CD14-positive monocyte (primary cell): Measurements from ENCODE around the gene FGF2. TPM values are rescaled to one million over a fixed set of nuclear protein-coding genes. Genes with fewer than 3 reads are reported as not detected.

ENCODE experiments used
- DNase-seq, 3 donors: peaks; one replicate each; pipeline ENCODE4 v3.0.0-alpha.2; 2011 to 2022
- H2AFZ ChIP-seq: 2 replicates; pipeline ENCODE4 v1.6.0; 2012; ENCODE audit warnings: mild to moderate bottlenecking, low read depth, low read length, inconsistent platforms; ENCODE audit not compliant: insufficient read depth, poor library complexity, severe bottlenecking
- H3K27ac ChIP-seq, 2 donors: 1 replicate in 1 of 2; 2 replicates in 1 of 2; pipeline ENCODE4 v1.5.1; 2012 to 2013; ENCODE audit warnings: low read length in 2 of 2, control low read depth in 1 of 2, inconsistent platforms in 1 of 2, low read depth in 1 of 2, mild to moderate bottlenecking in 1 of 2
- H3K27me3 ChIP-seq, 2 donors: one replicate each; pipeline versions ENCODE4 v1.6.0 to v1.6.1; 2011 to 2013; ENCODE audit warnings: low read length in 2 of 2; ENCODE audit not compliant: control insufficient read depth in 2 of 2, insufficient read depth in 2 of 2
- H3K36me3 ChIP-seq, 2 donors: replicated peaks in 1 of 2; 1 replicate in 1 of 2; 2 replicates in 1 of 2; pipeline versions ENCODE4 v1.5.1 to v1.6.1; 2012 to 2013; ENCODE audit warnings: low read length in 2 of 2, control low read depth in 1 of 2, inconsistent platforms in 1 of 2, mild to moderate bottlenecking in 1 of 2; ENCODE audit not compliant: insufficient read depth in 2 of 2, control insufficient read depth in 1 of 2
- H3K4me1 ChIP-seq, 2 donors: 1 replicate in 1 of 2; 2 replicates in 1 of 2; pipeline versions ENCODE4 v1.5.1 to v1.6.1; 2012 to 2013; ENCODE audit warnings: low read length in 2 of 2, control low read depth in 1 of 2, inconsistent platforms in 1 of 2, mild to moderate bottlenecking in 1 of 2, moderate library complexity in 1 of 2; ENCODE audit not compliant: insufficient read depth in 2 of 2, control insufficient read depth in 1 of 2
- H3K4me2 ChIP-seq: replicated peaks from 2 replicates; pipeline ENCODE3; 2012; ENCODE audit warnings: low read length, moderate library complexity, mild to moderate bottlenecking; ENCODE audit not compliant: poor library complexity, severe bottlenecking; ENCODE audit errors: extremely low read depth
- H3K4me3 ChIP-seq, 3 experiments: fragments of 200-600 bp in 1 of 3; sonication (generic) in 1 of 3; replicated peaks in 1 of 3; 1 replicate in 2 of 3; 2 replicates in 1 of 3; pipeline ENCODE4 v1.5.1; 2011 to 2013; ENCODE audit warnings: low read length in 3 of 3, mild to moderate bottlenecking in 3 of 3, control low read depth in 2 of 3, low read depth in 2 of 3, inconsistent platforms in 1 of 3, moderate library complexity in 1 of 3
- H3K79me2 ChIP-seq: 2 replicates; pipeline ENCODE4 v1.6.0; 2012; ENCODE audit warnings: mild to moderate bottlenecking, control low read depth, inconsistent platforms, low read length, moderate library complexity; ENCODE audit not compliant: insufficient read depth
- H3K9ac ChIP-seq: 2 replicates; pipeline ENCODE4 v1.6.0; 2017; ENCODE audit warnings: low read length, mild to moderate bottlenecking; ENCODE audit not compliant: insufficient read depth, poor library complexity, severe bottlenecking
- H3K9me3 ChIP-seq, 2 donors: replicated peaks in 1 of 2; 1 replicate in 1 of 2; 2 replicates in 1 of 2; pipeline versions ENCODE4 v1.5.1 to v1.6.1; 2012 to 2013; ENCODE audit warnings: low read length in 2 of 2, control low read depth in 1 of 2; ENCODE audit not compliant: control insufficient read depth in 1 of 2, insufficient read depth in 1 of 2
- H4K20me1 ChIP-seq: 2 replicates; pipeline ENCODE4 v1.6.0; 2012; ENCODE audit warnings: mild to moderate bottlenecking, low read length, control low read depth, moderate library complexity; ENCODE audit not compliant: insufficient read depth
- H3K27ac Mint-ChIP-seq, 7 donors: one replicate each; pipeline ENCODE4 v1.8.0; 2020; ENCODE audit warnings: mild to moderate bottlenecking in 7 of 7, mixed read lengths in 7 of 7, moderate library complexity in 6 of 7, inconsistent platforms in 2 of 7
- H3K27me3 Mint-ChIP-seq, 3 donors: one replicate each; pipeline ENCODE4 v1.8.0; 2021 to 2022; ENCODE audit warnings: low read depth in 3 of 3, mild to moderate bottlenecking in 3 of 3, mixed read lengths in 3 of 3, moderate library complexity in 3 of 3, inconsistent platforms in 1 of 3
- H3K36me3 Mint-ChIP-seq, 2 donors: one replicate each; pipeline ENCODE4 v1.8.0; 2020; ENCODE audit warnings: mixed read lengths in 2 of 2, inconsistent platforms in 1 of 2, mild to moderate bottlenecking in 1 of 2
- H3K4me1 Mint-ChIP-seq: one replicate; pipeline ENCODE4 v1.8.0; 2020; ENCODE audit warnings: mild to moderate bottlenecking, mixed read lengths
- H3K4me3 Mint-ChIP-seq, 2 donors: one replicate each; pipeline ENCODE4 v1.8.0; 2020; ENCODE audit warnings: mild to moderate bottlenecking in 2 of 2, mixed read lengths in 2 of 2, moderate library complexity in 1 of 2
- H3K9me3 Mint-ChIP-seq, 7 donors: one replicate each; pipeline ENCODE4 v1.8.0; 2020 to 2022; ENCODE audit warnings: mixed read lengths in 7 of 7, mild to moderate bottlenecking in 6 of 7, moderate library complexity in 6 of 7, inconsistent platforms in 2 of 7
- CTCF ChIP-seq: fragments of 200-600 bp; IDR thresholded peaks from one replicate; pipeline ENCODE4 v1.8.0; 2022; ENCODE audit warnings: antibody characterized with exemption, mild to moderate bottlenecking
- WGBS: methylation state at CpG from one replicate; pipeline ENCODE4 v1.1.5; 2013; ENCODE audit warnings: missing lambda C conversion rate; ENCODE audit not compliant: insufficient coverage; 5-methylcytosine and 5-hydroxymethylcytosine counted together
- intact Hi-C, 2 donors: fragments of 100-400 bp; cut with micrococcal nuclease; formaldehyde crosslinking; loops; one replicate each; pipeline versions ENCODE4 v1.15.0 to v1.15.1; 2023
- polyA plus RNA-seq, 3 donors: library from polyadenylated mRNA; depleted of rRNA in 1 of 3; unstranded in 2 of 3; stranded (reverse) in 1 of 3; fragments of 300-500 nt in 2 of 3; fragments of >200 nt in 1 of 3; fragmentation: Illumina TruSeq in 2 of 3; gene quantifications; 1 replicate in 2 of 3; 2 replicates in 1 of 3; pipeline ENCODE4 v1.2.3, GENCODE V29; 2012 to 2021

Gene FGF2
- polyA plus RNA-seq, 3 donors, result not detected

GRCh38 chr4:122824616-122825015, 2.0 kb upstream of the FGF2 start:
- Histone ChIP-seq H3K9ac (no peak overlapping the region), H3K4me3 (no peak overlapping the region), H3K27me3 (peaks cover 58 to 70% of the 10 kb centered on the region in 2 donors), H3K4me1 (peaks cover 11 to 12% of the 10 kb centered on the region in 2 donors), H3K79me2 (no peaks in the 10 kb centered on the region), H3K27ac (no peak overlapping the region), H3K4me2 (no peak overlapping the region), H3K9me3 (peaks cover 0 to 13% of the 10 kb centered on the region in 2 donors), H3K36me3 (no peaks in the 10 kb centered on the region), H2AFZ (no peak overlapping the region), H4K20me1 (no peaks in the 10 kb centered on the region)
- 80% methylated on average over 1 of the region's 2 CpGs for WGBS
- intact Hi-C loops, result no loop called here
- no peak for TF ChIP-seq CTCF
- Mint-ChIP-seq H3K4me1 (peaks cover 14% of the 10 kb centered on the region), H3K27me3 (peaks cover 57 to 72% (median 57%) of the 10 kb centered on the region in 3 donors), H3K27ac (no peak overlapping the region), H3K36me3 (peaks cover 0 to 9% of the 10 kb centered on the region in 2 donors), H3K9me3 (peaks cover 0 to 25% (median 9%) of the 10 kb centered on the region in 7 donors), H3K4me3 (peak overlapping the region in 1 of 2 donors; percentile 70)
- no peak for DNase-seq

GRCh38 chr4:122826079-122826527, 528 bp upstream of the FGF2 start:
- no peak overlapping the region for H2AFZ ChIP-seq
- no peak overlapping the region for H3K27ac ChIP-seq
- H3K4me1 ChIP-seq, result peaks cover 11 to 12% of the 10 kb centered on the region in 2 donors
- TF ChIP-seq CTCF, result no peak
- H3K79me2 ChIP-seq, result no peaks in the 10 kb centered on the region
- peaks cover 0 to 9% of the 10 kb centered on the region in 2 donors for H3K36me3 Mint-ChIP-seq
- peak overlapping the region; percentile 81 for H3K4me2 ChIP-seq
- H3K4me1 Mint-ChIP-seq, result peaks cover 14% of the 10 kb centered on the region
- intact Hi-C loops, result no loop called here
- no peak overlapping the region for H3K9ac ChIP-seq
- no peak overlapping the region for H3K27ac Mint-ChIP-seq
- H3K9me3 Mint-ChIP-seq, result peaks cover 0 to 25% (median 9%) of the 10 kb centered on the region in 7 donors
- no peak for DNase-seq
- no peak overlapping the region for H3K4me3 ChIP-seq
- no peaks in the 10 kb centered on the region for H3K36me3 ChIP-seq
- H4K20me1 ChIP-seq, result no peaks in the 10 kb centered on the region
- peak overlapping the region in 1 of 2 donors; percentile 70 for H3K4me3 Mint-ChIP-seq
- peaks cover 69 to 85% of the 10 kb centered on the region in 2 donors for H3K27me3 ChIP-seq
- H3K27me3 Mint-ChIP-seq, result peaks cover 67 to 84% (median 67%) of the 10 kb centered on the region in 3 donors
- peaks cover 0 to 13% of the 10 kb centered on the region in 2 donors for H3K9me3 ChIP-seq
- 52% methylated on average over 12 of the region's 18 CpGs for WGBS
